ENCODE results near the gene COL5A2. TPM values are rescaled to one million over a fixed set of nuclear protein-coding genes. Genes with fewer than 3 reads are reported as not detected.

The COL5A2 gene
- total and polyA plus RNA-seq, 8 donors, result 122 to 324 (median 210) TPM

DNA sequence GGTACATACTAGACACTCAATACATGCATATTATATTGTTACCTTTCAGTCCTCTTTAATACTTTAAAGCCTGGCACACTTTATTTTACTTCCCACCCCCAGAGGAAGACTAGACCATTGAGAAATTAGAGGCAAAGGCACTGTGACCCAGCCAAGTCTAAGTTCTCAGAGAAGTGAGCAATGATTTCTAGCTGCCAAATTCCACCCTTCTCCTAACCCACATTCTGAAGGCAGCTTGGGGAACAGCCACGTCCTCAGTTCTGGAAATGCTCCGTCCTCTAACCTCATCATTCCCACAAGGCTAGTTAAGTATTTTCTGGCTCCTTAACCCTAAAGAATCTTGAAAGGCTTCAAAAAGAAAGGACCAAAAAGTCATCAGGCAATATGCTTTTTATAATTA, 86.6 kb downstream of the COL5A2 start:
- TF ChIP-seq, protein P1, sequence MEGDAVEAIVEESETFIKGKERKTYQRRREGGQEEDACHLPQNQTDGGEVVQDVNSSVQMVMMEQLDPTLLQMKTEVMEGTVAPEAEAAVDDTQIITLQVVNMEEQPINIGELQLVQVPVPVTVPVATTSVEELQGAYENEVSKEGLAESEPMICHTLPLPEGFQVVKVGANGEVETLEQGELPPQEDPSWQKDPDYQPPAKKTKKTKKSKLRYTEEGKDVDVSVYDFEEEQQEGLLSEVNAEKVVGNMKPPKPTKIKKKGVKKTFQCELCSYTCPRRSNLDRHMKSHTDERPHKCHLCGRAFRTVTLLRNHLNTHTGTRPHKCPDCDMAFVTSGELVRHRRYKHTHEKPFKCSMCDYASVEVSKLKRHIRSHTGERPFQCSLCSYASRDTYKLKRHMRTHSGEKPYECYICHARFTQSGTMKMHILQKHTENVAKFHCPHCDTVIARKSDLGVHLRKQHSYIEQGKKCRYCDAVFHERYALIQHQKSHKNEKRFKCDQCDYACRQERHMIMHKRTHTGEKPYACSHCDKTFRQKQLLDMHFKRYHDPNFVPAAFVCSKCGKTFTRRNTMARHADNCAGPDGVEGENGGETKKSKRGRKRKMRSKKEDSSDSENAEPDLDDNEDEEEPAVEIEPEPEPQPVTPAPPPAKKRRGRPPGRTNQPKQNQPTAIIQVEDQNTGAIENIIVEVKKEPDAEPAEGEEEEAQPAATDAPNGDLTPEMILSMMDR (IDR thresholded peaks at IDR 0.05), result no peak
- no peak overlapping the region for H3K4me3 ChIP-seq
- peak; percentile 42 for ATAC-seq
- peak overlapping the region in 1 of 2 donors; percentile 66 for H3K27ac ChIP-seq
- H3K9me3 ChIP-seq, result no peaks in the 10 kb centered on the region
- DNase-seq, result peak in 1 of 4 donors; percentile 28
- peaks cover 0 to 7% of the 10 kb centered on the region in 2 donors for H3K4me1 ChIP-seq
- H3K36me3 ChIP-seq, result no peaks in the 10 kb centered on the region
- no peaks in the 10 kb centered on the region for H3K27me3 ChIP-seq
- intact Hi-C loops (cut with DNase I), result loop anchor here in 1 of 2 donors (10.0 kb wide), 2 partner anchors 192 to 322 kb away; no protein-coding TSS in a partner anchor

- no peaks in the 10 kb centered on the region for H3K27me3 ChIP-seq
- ATAC-seq (no peak), DNase-seq (no peak)
- TF ChIP-seq, protein P1 (IDR thresholded peaks at IDR 0.05), result no peak
- H3K9me3 ChIP-seq, result no peaks in the 10 kb centered on the region
- peak overlapping the region; percentile 11 to 66 for H3K27ac ChIP-seq
- peaks cover 0 to 2% of the 10 kb centered on the region in 2 donors for H3K4me1 ChIP-seq
- no peak overlapping the region for H3K4me3 ChIP-seq
- H3K36me3 ChIP-seq, result no peaks in the 10 kb centered on the region
- intact Hi-C loops (cut with DNase I), result loop anchor here in 1 of 2 donors (10.0 kb wide), 2 partner anchors 194 to 324 kb away; no protein-coding TSS in a partner anchor
Measured at GRCh38 chr2:189091253-189091652, 88.3 kb downstream of the COL5A2 start.

- DNase-seq (no peak), ATAC-seq (no peak)
- no peaks in the 10 kb centered on the region for H3K27me3 ChIP-seq
- H3K4me3 ChIP-seq, result no peak overlapping the region
- TF ChIP-seq, protein P1 (IDR thresholded peaks at IDR 0.05), result no peak
- peak overlapping the region in 1 of 2 donors; percentile 29 for H3K27ac ChIP-seq
- H3K9me3 ChIP-seq, result no peaks in the 10 kb centered on the region
- intact Hi-C loops (cut with DNase I), result no loop called here
- peaks cover 0 to 2% of the 10 kb centered on the region in 2 donors for H3K4me1 ChIP-seq
- no peaks in the 10 kb centered on the region for H3K36me3 ChIP-seq
Measured at GRCh38 chr2:189088591-189089205, 90.9 kb downstream of the COL5A2 start.

DNA sequence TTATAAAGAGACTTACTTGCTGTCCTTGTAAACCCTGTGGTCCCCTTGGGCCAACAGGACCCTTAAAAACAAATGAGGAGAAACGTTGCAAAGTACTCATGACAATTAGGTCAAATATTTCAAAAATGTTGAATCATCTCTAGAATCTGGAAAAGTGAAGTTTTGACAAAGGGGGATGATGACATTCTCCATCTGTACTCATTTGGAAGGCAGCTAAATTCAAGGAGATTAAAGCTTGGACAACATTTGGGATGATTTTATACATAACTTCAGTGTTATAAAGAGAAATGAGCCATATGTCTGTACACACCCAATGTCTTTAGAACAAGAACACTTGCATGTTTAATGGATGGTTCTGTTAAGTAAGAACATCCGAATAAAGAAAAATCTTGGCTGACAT, 92.9 kb downstream of the COL5A2 start:
- no peaks in the 10 kb centered on the region for H3K27me3 ChIP-seq
- no peak overlapping the region for H3K27ac ChIP-seq
- H3K36me3 ChIP-seq, result no peaks in the 10 kb centered on the region
- intact Hi-C loops (cut with DNase I), result no loop called here
- H3K4me3 ChIP-seq, result no peak overlapping the region
- peak in 1 of 4 donors; percentile 48 for DNase-seq
- no peaks in the 10 kb centered on the region for H3K9me3 ChIP-seq
- ATAC-seq, result peak; percentile 27
- TF ChIP-seq, protein P1 (IDR thresholded peaks at IDR 0.05), result no peak
- no peaks in the 10 kb centered on the region for H3K4me1 ChIP-seq

DNA sequence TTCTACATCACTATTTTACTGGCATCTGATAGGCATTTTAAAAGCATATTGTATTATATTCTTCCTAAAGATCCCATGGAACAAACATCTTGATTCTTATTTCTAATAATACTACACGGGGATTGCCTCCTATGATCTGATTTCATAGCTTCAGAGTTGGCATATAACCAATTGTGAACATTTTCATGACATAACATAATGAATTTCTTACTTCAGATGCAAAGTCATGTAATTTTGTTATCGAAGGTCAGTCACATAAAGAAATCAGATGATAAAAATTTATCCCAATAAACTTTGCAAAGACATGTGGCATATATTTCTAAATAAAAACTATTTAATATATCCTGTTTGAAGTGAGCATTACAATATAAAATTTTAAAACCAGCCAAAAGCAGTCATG, 93.3 kb downstream of the COL5A2 start:
- DNase-seq (no peak), ATAC-seq (no peak)
- H3K4me1 ChIP-seq, result no peaks in the 10 kb centered on the region

More for the DNA sequence above, 93.3 kb downstream of the COL5A2 start:
- Histone ChIP-seq H3K4me3 (no peak overlapping the region), H3K27ac (no peak overlapping the region), H3K27me3 (no peaks in the 10 kb centered on the region), H3K36me3 (no peaks in the 10 kb centered on the region), H3K9me3 (no peaks in the 10 kb centered on the region)
- intact Hi-C loops (cut with DNase I), result no loop called here
- TF ChIP-seq, protein P1 (IDR thresholded peaks at IDR 0.05), result no peak

Data from left lung (tissue), 10 donors.